Heart left ventricle (tissue), 16 donors: ENCODE data around the gene AGXT2. TPM values are rescaled to one million over a fixed set of nuclear protein-coding genes. Genes with fewer than 3 reads are reported as not detected.
"Not testable (repeated sequence)": the region's sequence is repeated elsewhere in the genome, so short reads cannot be mapped to it uniquely, and the experiment has no call there.

Experiments used
- ATAC-seq, 4 donors: fragments of 200-7000 bp; cut with Tn5 transposase; one replicate each; pipeline ENCODE4 v1.9.1; 2020 to 2022; ENCODE audit warnings: moderate library complexity in 4 of 4, mild to moderate bottlenecking in 3 of 4, moderate number of reproducible peaks in 1 of 4
- DNase-seq, 5 donors: peaks; one replicate each; pipeline ENCODE4 v3.0.0-alpha.2; 2020
- H3K27ac ChIP-seq, 12 donors: fragments of 200-600 bp; sonication (generic) in 4 of 12; one replicate each; pipeline versions ENCODE4 v1.5.0 to v1.8.0; 2016 to 2022; ENCODE audit warnings: mild to moderate bottlenecking in 2 of 12
- H3K27me3 ChIP-seq, 9 donors: fragments of 200-600 bp; sonication (generic) in 2 of 9; one replicate each; pipeline versions ENCODE4 v1.5.1 to v1.8.0; 2016 to 2022; ENCODE audit warnings: mild to moderate bottlenecking in 3 of 9
- H3K36me3 ChIP-seq, 9 donors: fragments of 200-600 bp; sonication (generic) in 2 of 9; one replicate each; pipeline versions ENCODE4 v1.5.0 to v1.8.0; 2018 to 2022; ENCODE audit warnings: mild to moderate bottlenecking in 2 of 9
- H3K4me1 ChIP-seq, 12 donors: fragments of 200-600 bp; sonication (generic) in 4 of 12; one replicate each; pipeline versions ENCODE4 v1.5.0 to v1.8.0; 2016 to 2022; ENCODE audit warnings: mild to moderate bottlenecking in 3 of 12
- H3K4me3 ChIP-seq, 12 donors: fragments of 200-600 bp; sonication (generic) in 4 of 12; one replicate each; pipeline versions ENCODE4 v1.5.0 to v1.8.0; 2017 to 2022; ENCODE audit warnings: mild to moderate bottlenecking in 9 of 12, moderate library complexity in 4 of 12
- H3K9me3 ChIP-seq, 12 donors: fragments of 200-600 bp; sonication (generic) in 4 of 12; one replicate each; pipeline versions ENCODE4 v1.5.0 to v1.8.0; 2016 to 2022; ENCODE audit warnings: mild to moderate bottlenecking in 1 of 12
- POLR2A ChIP-seq, 2 donors: fragments of 450-650 bp; IDR thresholded peaks; one replicate each; pipeline ENCODE4 v1.6.1; 2017; ENCODE audit warnings: antibody characterized with exemption in 2 of 2, mild to moderate bottlenecking in 2 of 2, moderate library complexity in 2 of 2
- WGBS, 4 donors: extraction: QIAGEN DNeasy Blood & Tissue Kit in 2 of 4; methylation state at CpG; one replicate each; pipeline versions ENCODE4 v1.1.5 to v1.1.7; 2013 to 2018; 5-methylcytosine and 5-hydroxymethylcytosine counted together
- intact Hi-C, 10 donors: fragments of 100-400 bp; cut with DNase I; formaldehyde crosslinking; loops; one replicate each; pipeline versions ENCODE4 v1.11.1 to v1.14.2; 2022
- polyA plus RNA-seq, 2 donors: library from polyadenylated mRNA; stranded (reverse); fragments of 200-250 nt; gene quantifications; one replicate each; pipeline ENCODE4 v1.2.3, GENCODE V29; 2013
- total RNA-seq, 9 donors: library from RNA; depleted of rRNA in 2 of 9; stranded (reverse); fragments of >200 nt in 2 of 9; fragmentation: NEBNext Ultra II Directional in 3 of 9; extraction: Animal tissue kit (Norgen Biotek cat#: 25700) in 3 of 9; gene quantifications; one replicate each; pipeline versions ENCODE4 v1.1.0 to v1.2.4, GENCODE V29; 2016 to 2023
- TF ChIP-seq, protein P1 (sequence below), 12 donors: fragments of 200-600 bp; sonication (generic) in 4 of 12; IDR thresholded peaks; one replicate each; pipeline versions ENCODE4 v1.5.0 to v1.8.0; 2018 to 2022; ENCODE audit warnings: antibody characterized with exemption in 12 of 12, mild to moderate bottlenecking in 5 of 12
- donor health status: ischemic (EF 13 %, LVEDD 7.1; RV severe dilation, severe dysfunction).
- donor health status: healthy with polysubstance abuse.
- donor health status: DM: no; HTN: yes; CAD: no.
- donor health status: DM: no; HTN: no; CAD: no.
- donor health status: ischemic (EF 25% LVEDD 6.9; RV normal size, moderate dysfunction).
- donor health status: ischemic (EF 25% LVEDD 5.7; RV mildly dilated, moderate dysfunction).
- donor health status: healthy.
- donor health status: DM: yes; HTN: yes; CAD: no.
- donor health status: ischemic (EF 35%, LVEDD 5.7; RV mildly dilated, moderate dysfunction).
- donor health status: nonischemic (EF 11% LVEDD 7.7; RV severe dilation, severe dysfunction).
- donor health status: DM: yes; HTN: yes; CAD: no.
- donor health status: PGD.
- donor health status: ischemic (EF 29% LVEDD 5.4; RV normal size, mild dysfunction).
- donor health status: nonischemic (EF 23%, LVEDD 6.1; RV moderate dilation, normal function).

The AGXT2 gene
- total and polyA plus RNA-seq, 11 donors = not detected

DNA sequence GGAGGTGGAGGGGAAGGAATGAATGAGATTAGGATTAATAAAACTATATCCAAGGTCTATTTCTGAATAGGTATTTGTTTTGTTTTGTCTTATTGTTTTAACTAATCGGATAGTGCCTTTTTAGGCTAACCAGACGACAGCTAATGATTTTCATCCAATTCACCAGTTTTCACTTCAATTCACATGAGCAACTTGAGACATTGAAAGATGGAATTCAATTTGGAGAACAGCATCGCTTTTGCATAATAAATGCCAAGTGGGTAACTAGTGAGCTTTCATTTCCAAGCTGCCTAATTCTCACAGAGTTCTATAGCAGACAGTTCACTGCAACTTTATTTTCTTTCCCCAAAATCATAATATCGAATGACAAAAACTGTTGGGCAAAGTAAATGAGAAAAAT, 5.0 kb downstream of the AGXT2 start:
- Histone ChIP-seq H3K27me3 (peaks cover 0 to 30% (median 3%) of the 10 kb centered on the region in 9 donors), H3K36me3 (no peaks in the 10 kb centered on the region), H3K4me1 (no peaks in the 10 kb centered on the region), H3K9me3 (no peaks in the 10 kb centered on the region), H3K4me3 (no peak overlapping the region), H3K27ac (no peak overlapping the region)
- no peak for DNase-seq
- intact Hi-C loops = no loop called here
- ATAC-seq = no peak
- TF ChIP-seq, protein P1, sequence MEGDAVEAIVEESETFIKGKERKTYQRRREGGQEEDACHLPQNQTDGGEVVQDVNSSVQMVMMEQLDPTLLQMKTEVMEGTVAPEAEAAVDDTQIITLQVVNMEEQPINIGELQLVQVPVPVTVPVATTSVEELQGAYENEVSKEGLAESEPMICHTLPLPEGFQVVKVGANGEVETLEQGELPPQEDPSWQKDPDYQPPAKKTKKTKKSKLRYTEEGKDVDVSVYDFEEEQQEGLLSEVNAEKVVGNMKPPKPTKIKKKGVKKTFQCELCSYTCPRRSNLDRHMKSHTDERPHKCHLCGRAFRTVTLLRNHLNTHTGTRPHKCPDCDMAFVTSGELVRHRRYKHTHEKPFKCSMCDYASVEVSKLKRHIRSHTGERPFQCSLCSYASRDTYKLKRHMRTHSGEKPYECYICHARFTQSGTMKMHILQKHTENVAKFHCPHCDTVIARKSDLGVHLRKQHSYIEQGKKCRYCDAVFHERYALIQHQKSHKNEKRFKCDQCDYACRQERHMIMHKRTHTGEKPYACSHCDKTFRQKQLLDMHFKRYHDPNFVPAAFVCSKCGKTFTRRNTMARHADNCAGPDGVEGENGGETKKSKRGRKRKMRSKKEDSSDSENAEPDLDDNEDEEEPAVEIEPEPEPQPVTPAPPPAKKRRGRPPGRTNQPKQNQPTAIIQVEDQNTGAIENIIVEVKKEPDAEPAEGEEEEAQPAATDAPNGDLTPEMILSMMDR (IDR thresholded peaks at IDR 0.05) = no peak
- no peak for TF ChIP-seq POLR2A (IDR thresholded peaks at IDR 0.05)
- 76 to 87% (median 86%) methylated on average over 4 of the region's 4 CpGs for WGBS, 4 donors

DNA sequence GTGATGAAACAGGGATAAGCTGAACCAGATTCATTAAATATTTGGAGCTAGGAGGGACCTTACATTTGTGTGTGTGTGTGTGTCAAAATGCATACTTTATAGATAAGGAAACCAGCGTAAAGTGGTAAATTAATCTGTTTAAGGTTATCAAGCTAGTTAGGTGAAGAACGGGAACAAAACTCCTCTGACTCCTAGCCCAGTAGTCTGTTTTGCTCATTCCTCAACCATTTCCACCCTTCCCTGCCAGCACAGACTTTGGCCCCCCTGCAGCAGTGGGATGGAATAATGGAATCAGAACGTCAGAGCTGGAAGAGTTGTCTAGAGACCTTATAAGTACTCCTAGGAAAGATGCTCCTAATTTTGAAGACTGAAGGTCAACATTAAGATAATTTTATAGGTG, 6.5 kb downstream of the AGXT2 start:
- 53 to 69% (median 64%) methylated on average over 3 of the region's 3 CpGs for whole genome bisulfite sequencing, 4 donors
- peaks cover 0 to 20% (median 0%) of the 10 kb centered on the region in 9 donors for H3K27me3 ChIP-seq
- no peak for DNase-seq
- ATAC-seq = no peak
- intact Hi-C loops = no loop called here
- H3K36me3 ChIP-seq = no peaks in the 10 kb centered on the region
- no peak for TF ChIP-seq POLR2A (IDR thresholded peaks at IDR 0.05)
- TF ChIP-seq, protein P1 (IDR thresholded peaks at IDR 0.05) = no peak
- H3K27ac ChIP-seq = no peak overlapping the region
- H3K9me3 ChIP-seq = no peaks in the 10 kb centered on the region
- no peaks in the 10 kb centered on the region for H3K4me1 ChIP-seq
- no peak overlapping the region for H3K4me3 ChIP-seq

DNA sequence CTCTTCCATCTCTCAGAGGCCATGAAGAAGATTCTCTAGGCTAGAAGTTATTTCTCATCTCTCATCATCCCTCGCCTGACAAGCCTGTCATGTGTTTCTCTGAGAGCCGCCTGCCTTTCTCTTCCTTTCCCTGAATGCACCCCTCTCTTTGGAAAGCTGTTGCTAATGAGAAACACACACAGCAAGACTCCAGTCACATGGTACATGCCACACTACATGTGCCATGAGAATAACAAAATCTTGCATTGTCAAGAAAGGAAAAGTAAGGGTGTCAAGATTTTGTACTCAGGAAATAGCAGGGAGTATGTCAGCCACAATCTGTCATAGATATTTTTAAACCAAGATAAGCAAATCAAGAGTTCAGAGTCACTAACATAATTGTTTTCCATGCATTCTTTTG, 8.9 kb downstream of the AGXT2 start:
- DNase-seq (no peak), ATAC-seq (no peak)
- Histone ChIP-seq H3K27ac (no peak overlapping the region), H3K9me3 (no peaks in the 10 kb centered on the region), H3K4me3 (no peak overlapping the region), H3K36me3 (no peaks in the 10 kb centered on the region), H3K4me1 (no peaks in the 10 kb centered on the region), H3K27me3 (peaks cover 0 to 13% (median 0%) of the 10 kb centered on the region in 9 donors)
- intact Hi-C loops = no loop called here
- TF ChIP-seq, protein P1 (IDR thresholded peaks at IDR 0.05) = no peak
- no peak for TF ChIP-seq POLR2A (IDR thresholded peaks at IDR 0.05)
- WGBS, 4 donors = 58 to 62% (median 60%) methylated on average over 2 of the region's 2 CpGs

DNA sequence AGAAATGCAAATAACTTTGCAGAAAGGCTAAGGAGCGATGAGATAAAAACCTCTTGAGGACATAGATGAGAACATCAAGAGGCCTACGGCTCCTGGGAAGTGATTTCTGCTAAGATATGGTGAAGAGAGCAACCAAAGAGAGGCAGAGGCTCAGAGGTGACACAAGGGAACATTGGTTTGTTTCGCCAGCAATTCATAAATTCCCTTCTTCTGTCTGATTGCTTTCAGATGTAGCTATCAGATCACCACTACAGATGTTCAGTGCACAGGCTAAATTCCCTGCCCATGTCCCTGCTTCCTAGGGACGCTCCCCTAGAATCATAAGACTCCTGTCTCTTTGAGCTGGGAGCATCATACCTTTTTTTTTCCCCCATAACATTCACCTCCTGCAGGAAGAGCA, 11.2 kb downstream of the AGXT2 start:
- intact Hi-C loops = no loop called here

DNA sequence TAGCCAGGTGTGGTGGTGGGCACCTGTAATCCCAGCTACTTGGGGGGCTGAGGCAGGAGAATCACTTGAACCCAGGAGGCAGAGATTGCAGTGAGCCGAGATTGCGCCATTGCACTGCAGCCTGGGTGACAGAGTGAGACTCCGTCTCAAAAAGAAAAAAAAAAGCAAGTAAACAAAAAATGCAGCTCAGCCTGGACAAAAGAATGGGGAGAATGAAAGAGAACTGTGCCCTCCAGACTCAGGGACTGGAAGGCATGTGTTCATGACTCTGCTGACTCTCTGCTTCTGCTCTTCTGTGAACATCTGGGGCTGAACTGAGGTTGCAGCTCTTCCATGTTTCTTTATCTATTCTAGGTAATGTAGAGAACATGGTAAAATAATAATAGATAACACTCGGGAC, 11.8 kb downstream of the AGXT2 start:
- intact Hi-C loops, H3K36me3 ChIP-seq, H3K27ac ChIP-seq, H3K4me1 ChIP-seq, ATAC-seq, DNase-seq, H3K9me3 ChIP-seq, H3K4me3 ChIP-seq: not testable (repeated sequence)
- WGBS, 4 donors = 82 to 85% (median 84%) methylated on average over 4 of the region's 4 CpGs
- H3K27me3 ChIP-seq = peaks cover 0 to 13% (median 0%) of the 10 kb centered on the region in 9 donors

More for the DNA sequence above, 11.2 kb downstream of the AGXT2 start:
- H3K36me3 ChIP-seq = no peaks in the 10 kb centered on the region
- no peaks in the 10 kb centered on the region for H3K9me3 ChIP-seq
- H3K27ac ChIP-seq = no peak overlapping the region
- ATAC-seq = no peak
- no peak for TF ChIP-seq POLR2A (IDR thresholded peaks at IDR 0.05)
- TF ChIP-seq, protein P1 (IDR thresholded peaks at IDR 0.05) = no peak
- no peak overlapping the region for H3K4me3 ChIP-seq
- H3K27me3 ChIP-seq = peaks cover 0 to 13% (median 0%) of the 10 kb centered on the region in 9 donors
- DNase-seq = no peak
- no peaks in the 10 kb centered on the region for H3K4me1 ChIP-seq
- 80 to 85% (median 82%) methylated on average over 4 of the region's 4 CpGs for WGBS, 4 donors
